Caco-2 (cell line): ENCODE results near the gene USF2. TPM values are rescaled to one million over a fixed set of nuclear protein-coding genes. Genes with fewer than 3 reads are reported as not detected.

ENCODE experiments used
- BruUV-seq: library from RNA; stranded (reverse); fragments of 400-500 nt; replicated peaks from 2 replicates; lab custom pipeline; 2021; lab: Mats Ljungman, UMichigan
- CTCF ChIA-PET: fragments of 300-600 bp; sonication (Branson Sonifier 250); formaldehyde crosslinking; loops from one replicate; lab custom pipeline; 2022; ENCODE audit warnings: antibody characterized with exemption; lab: Charles Lee
- POLR2A ChIA-PET: fragments of 300-600 bp; sonication (Branson Sonifier 250); formaldehyde crosslinking; loops from one replicate; lab custom pipeline; 2022; ENCODE audit warnings: antibody characterized with exemption; lab: Charles Lee
- DNase-seq, 2 experiments: peaks; one replicate each; pipeline versions ENCODE4 v3.0.0 to v3.0.0-alpha.2; 2020 to 2022
- H3K27me3 ChIP-seq: replicated peaks from 2 replicates; pipeline ENCODE4 v1.6.0; 2011; ENCODE audit warnings: low read length; ENCODE audit not compliant: control insufficient read depth, insufficient read depth
- H3K36me3 ChIP-seq: 2 replicates; pipeline ENCODE4 v1.5.1; 2011; ENCODE audit warnings: low read length; ENCODE audit not compliant: control insufficient read depth, insufficient read depth
- H3K4me1 ChIP-seq: fragments of 250-450 bp; sonication (Bioruptor Pico); 2 replicates; pipeline ENCODE4 v1.5.1; 2020; ENCODE audit warnings: mild to moderate bottlenecking
- H3K4me3 ChIP-seq: 2 replicates; pipeline ENCODE4 v1.5.1; 2011; ENCODE audit warnings: low read depth, mild to moderate bottlenecking, control low read depth, low read length
- H3K9me3 ChIP-seq: fragments of 250-450 bp; sonication (Bioruptor Pico); 2 replicates; pipeline ENCODE4 v1.5.1; 2020; ENCODE audit warnings: mild to moderate bottlenecking, moderate library complexity
- H3K27ac Mint-ChIP-seq: one replicate; pipeline ENCODE4 v1.8.0; 2022; ENCODE audit warnings: mixed read lengths; ENCODE audit not compliant: unreplicated experiment
- H3K27me3 Mint-ChIP-seq: one replicate; pipeline ENCODE4 v1.8.0; 2022; ENCODE audit warnings: mixed read lengths; ENCODE audit not compliant: insufficient read depth, unreplicated experiment
- H3K36me3 Mint-ChIP-seq: one replicate; pipeline ENCODE4 v1.8.0; 2022; ENCODE audit warnings: mild to moderate bottlenecking, mixed read lengths; ENCODE audit not compliant: insufficient read depth, unreplicated experiment
- H3K4me1 Mint-ChIP-seq: one replicate; pipeline ENCODE4 v1.8.0; 2022; ENCODE audit warnings: low read depth, mixed read lengths; ENCODE audit not compliant: unreplicated experiment
- H3K4me3 Mint-ChIP-seq: one replicate; pipeline ENCODE4 v1.8.0; 2022; ENCODE audit warnings: mild to moderate bottlenecking, moderate library complexity, mixed read lengths; ENCODE audit not compliant: unreplicated experiment
- H3K9me3 Mint-ChIP-seq: one replicate; pipeline ENCODE4 v1.8.0; 2022; ENCODE audit warnings: mixed read lengths; ENCODE audit not compliant: unreplicated experiment
- intact Hi-C: fragments of 100-400 bp; cut with micrococcal nuclease; formaldehyde crosslinking; loops from one replicate; pipeline ENCODE4 v1.10.0; 2022; ENCODE audit not compliant: unreplicated experiment
- total RNA-seq: library from RNA; stranded (reverse); gene quantifications from 2 replicates; pipeline ENCODE4 v1.2.3, GENCODE V29; 2022
- TF ChIP-seq, protein P1 (sequence below), 2 experiments: fragments of 200-600 bp in 1 of 2; IDR thresholded peaks; 1 replicate in 1 of 2; 2 replicates in 1 of 2; pipeline versions ENCODE4 v1.5.1 to v1.8.0; 2011 to 2022; ENCODE audit warnings: antibody characterized with exemption in 1 of 2, control low read depth in 1 of 2, inconsistent platforms in 1 of 2, low read depth in 1 of 2, low read length in 1 of 2, mild to moderate bottlenecking in 1 of 2, moderate library complexity in 1 of 2; ENCODE audit not compliant: insufficient read depth in 1 of 2, severe bottlenecking in 1 of 2, unreplicated experiment in 1 of 2

The USF2 gene
- total RNA-seq, 1 experiment from 2014 or later, result 105 TPM

DNA sequence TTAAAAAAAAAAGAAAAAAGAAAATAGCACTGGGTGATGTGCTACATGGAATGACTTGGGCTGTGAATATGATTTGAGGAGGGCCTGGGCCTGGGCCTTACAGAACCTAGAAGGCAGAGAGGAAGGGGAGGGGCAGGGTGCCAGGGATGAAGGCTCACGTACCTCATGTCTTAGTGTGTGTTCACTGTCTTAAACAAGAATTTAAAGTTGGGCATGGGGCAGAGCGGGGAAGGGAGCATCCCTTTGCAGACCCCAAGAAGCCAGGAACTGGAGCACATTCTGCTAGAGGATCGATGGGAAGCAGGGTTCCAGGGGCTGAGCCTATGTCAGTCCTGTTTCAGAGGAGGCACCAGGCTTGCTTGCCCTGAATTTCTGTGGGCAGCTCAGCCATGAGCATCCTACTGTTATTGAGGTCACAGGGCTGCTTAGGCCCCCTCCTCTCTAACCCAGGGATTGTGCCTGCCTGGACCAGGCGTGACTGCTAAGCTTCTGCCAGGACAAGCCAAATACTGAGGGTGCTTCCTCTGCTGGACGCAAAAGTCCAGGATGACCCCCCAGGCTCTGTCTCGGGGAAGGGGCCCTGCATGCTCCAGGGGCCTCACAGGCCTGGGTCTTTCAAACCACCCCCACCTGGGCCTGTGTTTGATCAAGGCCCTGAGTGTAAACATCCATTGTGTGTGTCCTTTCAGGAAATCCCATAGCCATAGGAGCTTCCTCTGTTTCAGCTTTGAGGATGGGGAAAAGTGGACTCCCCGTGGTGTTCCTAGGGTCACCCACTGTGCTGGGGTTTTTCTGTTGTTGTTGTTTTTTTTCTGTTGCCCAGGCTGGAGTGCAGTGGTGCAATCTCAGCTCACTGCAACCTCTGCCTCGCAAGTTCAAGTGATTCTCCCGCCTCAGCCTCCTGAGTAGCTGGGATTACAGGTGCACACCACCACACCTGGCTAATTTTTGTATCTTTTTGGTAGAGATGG, 15.2 kb upstream of the USF2 start:
- H3K27me3 ChIP-seq, result no peaks in the 10 kb centered on the region
- peaks cover 92% of the 10 kb centered on the region for H3K36me3 Mint-ChIP-seq
- H3K27me3 Mint-ChIP-seq, result no peaks in the 10 kb centered on the region
- H3K4me3 ChIP-seq, result no peak overlapping the region
- H3K27ac Mint-ChIP-seq, result no peak overlapping the region
- peaks cover 13% of the 10 kb centered on the region for H3K4me1 Mint-ChIP-seq
- no peak for DNase-seq
- H3K9me3 Mint-ChIP-seq, result no peaks in the 10 kb centered on the region
- no peak overlapping the region for H3K4me3 Mint-ChIP-seq
- H3K36me3 ChIP-seq, result peaks cover 14% of the 10 kb centered on the region
- no peaks in the 10 kb centered on the region for H3K4me1 ChIP-seq
- TF ChIP-seq, protein P1, sequence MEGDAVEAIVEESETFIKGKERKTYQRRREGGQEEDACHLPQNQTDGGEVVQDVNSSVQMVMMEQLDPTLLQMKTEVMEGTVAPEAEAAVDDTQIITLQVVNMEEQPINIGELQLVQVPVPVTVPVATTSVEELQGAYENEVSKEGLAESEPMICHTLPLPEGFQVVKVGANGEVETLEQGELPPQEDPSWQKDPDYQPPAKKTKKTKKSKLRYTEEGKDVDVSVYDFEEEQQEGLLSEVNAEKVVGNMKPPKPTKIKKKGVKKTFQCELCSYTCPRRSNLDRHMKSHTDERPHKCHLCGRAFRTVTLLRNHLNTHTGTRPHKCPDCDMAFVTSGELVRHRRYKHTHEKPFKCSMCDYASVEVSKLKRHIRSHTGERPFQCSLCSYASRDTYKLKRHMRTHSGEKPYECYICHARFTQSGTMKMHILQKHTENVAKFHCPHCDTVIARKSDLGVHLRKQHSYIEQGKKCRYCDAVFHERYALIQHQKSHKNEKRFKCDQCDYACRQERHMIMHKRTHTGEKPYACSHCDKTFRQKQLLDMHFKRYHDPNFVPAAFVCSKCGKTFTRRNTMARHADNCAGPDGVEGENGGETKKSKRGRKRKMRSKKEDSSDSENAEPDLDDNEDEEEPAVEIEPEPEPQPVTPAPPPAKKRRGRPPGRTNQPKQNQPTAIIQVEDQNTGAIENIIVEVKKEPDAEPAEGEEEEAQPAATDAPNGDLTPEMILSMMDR (IDR thresholded peaks at IDR 0.05; ENCODE audit: insufficient read depth in 1 of 2, low read depth in 1 of 2, low read length in 1 of 2, severe bottlenecking in 1 of 2, unreplicated experiment in 1 of 2), result no peak
- BruUV-seq, result no TSS peak
- CTCF ChIA-PET, result no interaction called here
- POLR2A ChIA-PET, result interaction anchor here (0.5 to 0.8 kb wide), 2 partner anchors 11 to 15 kb away, joined by 3 read pairs; no protein-coding TSS in a partner anchor
- intact Hi-C loops, result no loop called here
- H3K9me3 ChIP-seq, result no peaks in the 10 kb centered on the region

DNA sequence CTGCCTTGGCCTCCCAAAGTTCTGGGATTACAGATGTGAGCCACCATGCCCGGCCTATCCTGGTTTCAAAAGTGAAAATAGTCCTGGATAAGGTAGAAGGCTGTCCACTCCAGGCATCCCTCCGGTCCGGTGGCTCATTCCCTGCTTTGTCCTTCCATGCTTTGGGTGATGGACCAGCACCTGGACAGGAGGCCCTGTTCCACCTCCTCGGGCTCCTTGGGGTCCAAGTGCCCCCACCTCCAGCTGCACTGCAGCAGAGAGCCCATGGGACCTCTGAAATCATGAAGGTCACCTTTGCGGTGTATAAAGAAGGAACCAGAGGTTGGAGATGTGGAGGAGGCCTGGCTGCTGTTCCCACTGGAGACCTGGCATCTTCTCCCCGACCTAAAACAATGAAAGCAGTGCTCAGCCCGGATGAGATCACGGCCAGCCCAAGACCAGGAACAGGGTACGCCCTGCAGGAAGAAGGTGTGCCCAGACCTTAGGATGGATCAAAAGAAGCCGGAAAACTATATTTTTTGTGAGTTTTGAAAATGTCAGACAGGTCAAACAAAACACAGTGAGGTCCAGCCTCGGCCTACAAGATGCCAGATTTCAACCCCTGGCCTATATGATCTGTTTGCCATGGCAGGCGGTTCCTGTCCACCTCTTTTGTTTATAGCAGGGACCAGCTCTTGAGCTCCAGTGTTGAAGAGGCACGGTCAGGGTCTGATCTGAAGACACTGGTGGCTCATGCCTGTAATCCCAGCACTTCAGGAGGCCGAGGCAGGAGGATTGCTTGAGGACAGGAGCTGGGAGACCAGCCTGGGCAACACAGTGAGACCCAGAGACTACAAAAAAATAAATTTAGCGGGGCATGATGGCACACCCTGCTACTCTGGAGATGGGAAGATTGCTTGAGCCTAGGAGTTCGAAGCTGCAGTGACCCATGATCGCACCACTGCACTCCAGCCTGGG, 14.1 kb upstream of the USF2 start:
- H3K27me3 Mint-ChIP-seq, result no peaks in the 10 kb centered on the region
- no peak overlapping the region for H3K4me3 Mint-ChIP-seq
- no peak overlapping the region for H3K27ac Mint-ChIP-seq
- ChIA-PET CTCF (no interaction called here), POLR2A (no interaction called here)
- peaks cover 17% of the 10 kb centered on the region for H3K36me3 ChIP-seq
- H3K9me3 ChIP-seq, result no peaks in the 10 kb centered on the region
- no peaks in the 10 kb centered on the region for H3K27me3 ChIP-seq
- H3K4me1 ChIP-seq, result no peaks in the 10 kb centered on the region
- no TSS peak for BruUV-seq
- H3K36me3 Mint-ChIP-seq, result peaks cover 92% of the 10 kb centered on the region
- DNase-seq, result no peak
- intact Hi-C loops, result no loop called here
- no peaks in the 10 kb centered on the region for H3K9me3 Mint-ChIP-seq
- no peak overlapping the region for H3K4me3 ChIP-seq
- H3K4me1 Mint-ChIP-seq, result peaks cover 9% of the 10 kb centered on the region
- TF ChIP-seq, protein P1 (IDR thresholded peaks at IDR 0.05; ENCODE audit: insufficient read depth in 1 of 2, low read depth in 1 of 2, low read length in 1 of 2, severe bottlenecking in 1 of 2, unreplicated experiment in 1 of 2), result no peak

DNA sequence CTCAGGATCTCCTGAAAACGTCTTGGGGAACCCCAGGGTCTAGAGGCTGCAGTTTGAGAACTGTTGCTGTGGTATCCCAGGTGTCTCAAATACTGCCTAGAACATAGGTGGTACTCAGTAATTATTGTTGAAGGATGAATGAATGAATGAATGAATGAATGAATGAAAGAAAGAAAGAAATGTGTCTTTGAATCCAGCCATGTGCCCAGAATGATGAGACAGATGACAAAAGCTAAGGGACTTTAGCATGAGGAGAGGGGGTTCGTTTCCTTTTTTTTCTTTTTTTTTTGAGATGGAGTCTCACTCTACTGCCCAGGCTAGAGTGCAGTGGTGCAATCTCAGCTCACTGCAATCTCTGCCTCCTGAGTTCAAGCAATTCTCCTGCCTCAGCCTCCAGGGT, 12.2 kb upstream of the USF2 start:
- CTCF ChIA-PET, result interaction anchor here (1.3 kb wide), 1 partner anchor 13 kb away, joined by 3 read pairs; no protein-coding TSS in a partner anchor
- H3K4me3 ChIP-seq, result no peak overlapping the region
- POLR2A ChIA-PET, result interaction anchor here (0.5 to 0.6 kb wide), 2 partner anchors 32 to 238 kb away, joined by 3 to 4 read pairs; no protein-coding TSS in a partner anchor
- H3K36me3 ChIP-seq, result peaks cover 12% of the 10 kb centered on the region
- no peak overlapping the region for H3K27ac Mint-ChIP-seq
- H3K27me3 ChIP-seq, result no peaks in the 10 kb centered on the region
- peaks cover 92% of the 10 kb centered on the region for H3K36me3 Mint-ChIP-seq
- intact Hi-C loops, result no loop called here
- no peaks in the 10 kb centered on the region for H3K4me1 Mint-ChIP-seq
- no peaks in the 10 kb centered on the region for H3K4me1 ChIP-seq
- TF ChIP-seq, protein P1 (IDR thresholded peaks at IDR 0.05; ENCODE audit: insufficient read depth in 1 of 2, low read depth in 1 of 2, low read length in 1 of 2, severe bottlenecking in 1 of 2, unreplicated experiment in 1 of 2), result no peak
- no peaks in the 10 kb centered on the region for H3K9me3 Mint-ChIP-seq
- no peaks in the 10 kb centered on the region for H3K9me3 ChIP-seq
- DNase-seq, result no peak
- BruUV-seq, result no TSS peak
- no peaks in the 10 kb centered on the region for H3K27me3 Mint-ChIP-seq
- no peak overlapping the region for H3K4me3 Mint-ChIP-seq
